ENCODE data around the gene FSTL4. TPM values are rescaled to one million over a fixed set of nuclear protein-coding genes. Genes with fewer than 3 reads are reported as not detected.

The FSTL4 gene
- total RNA-seq, 2 donors from 2014 or later, result 0.26 to 1.3 TPM

DNA sequence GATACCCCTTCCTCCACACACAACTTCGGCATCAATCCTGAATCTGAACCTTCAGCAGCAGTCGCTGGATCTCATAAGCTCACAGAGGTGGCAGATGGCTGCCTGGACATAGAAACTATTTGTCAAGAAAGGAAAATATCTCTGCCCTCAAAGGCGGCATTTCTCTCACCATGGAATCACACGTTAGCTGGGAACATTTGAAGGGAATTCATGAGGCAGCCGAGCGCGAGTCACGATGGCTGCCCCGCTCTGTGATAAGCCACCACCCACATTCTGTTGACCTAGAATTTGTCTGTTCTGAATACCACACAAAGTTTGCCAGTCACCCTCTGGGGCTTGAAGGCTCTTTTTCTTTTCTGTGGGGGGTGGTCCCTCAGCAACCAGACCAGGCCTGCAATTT is 157.9 kb downstream of the FSTL4 start:
- 81 to 95% methylated on average over 9 of the region's 9 CpGs for WGBS, 2 donors
- no peaks in the 10 kb centered on the region for H3K4me1 ChIP-seq
- H3K36me3 ChIP-seq (replicated peaks in 1 of 2; ENCODE audit: insufficient read depth in 1 of 2, low read depth in 2 of 2), result no peaks in the 10 kb centered on the region
- H3K4me3 ChIP-seq, result no peak overlapping the region
- ATAC-seq (no peak), DNase-seq (no peak)
- H3K27me3 ChIP-seq, result no peaks in the 10 kb centered on the region
- no peaks in the 10 kb centered on the region for H3K9me3 ChIP-seq
- intact Hi-C loops (cut with DNase I), result no loop called here
- no peak overlapping the region for H3K27ac ChIP-seq
- TF ChIP-seq POLR2A (IDR thresholded peaks at IDR 0.05), result no peak
- TF ChIP-seq, protein P1, sequence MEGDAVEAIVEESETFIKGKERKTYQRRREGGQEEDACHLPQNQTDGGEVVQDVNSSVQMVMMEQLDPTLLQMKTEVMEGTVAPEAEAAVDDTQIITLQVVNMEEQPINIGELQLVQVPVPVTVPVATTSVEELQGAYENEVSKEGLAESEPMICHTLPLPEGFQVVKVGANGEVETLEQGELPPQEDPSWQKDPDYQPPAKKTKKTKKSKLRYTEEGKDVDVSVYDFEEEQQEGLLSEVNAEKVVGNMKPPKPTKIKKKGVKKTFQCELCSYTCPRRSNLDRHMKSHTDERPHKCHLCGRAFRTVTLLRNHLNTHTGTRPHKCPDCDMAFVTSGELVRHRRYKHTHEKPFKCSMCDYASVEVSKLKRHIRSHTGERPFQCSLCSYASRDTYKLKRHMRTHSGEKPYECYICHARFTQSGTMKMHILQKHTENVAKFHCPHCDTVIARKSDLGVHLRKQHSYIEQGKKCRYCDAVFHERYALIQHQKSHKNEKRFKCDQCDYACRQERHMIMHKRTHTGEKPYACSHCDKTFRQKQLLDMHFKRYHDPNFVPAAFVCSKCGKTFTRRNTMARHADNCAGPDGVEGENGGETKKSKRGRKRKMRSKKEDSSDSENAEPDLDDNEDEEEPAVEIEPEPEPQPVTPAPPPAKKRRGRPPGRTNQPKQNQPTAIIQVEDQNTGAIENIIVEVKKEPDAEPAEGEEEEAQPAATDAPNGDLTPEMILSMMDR (IDR thresholded peaks at IDR 0.05), result no peak

DNA sequence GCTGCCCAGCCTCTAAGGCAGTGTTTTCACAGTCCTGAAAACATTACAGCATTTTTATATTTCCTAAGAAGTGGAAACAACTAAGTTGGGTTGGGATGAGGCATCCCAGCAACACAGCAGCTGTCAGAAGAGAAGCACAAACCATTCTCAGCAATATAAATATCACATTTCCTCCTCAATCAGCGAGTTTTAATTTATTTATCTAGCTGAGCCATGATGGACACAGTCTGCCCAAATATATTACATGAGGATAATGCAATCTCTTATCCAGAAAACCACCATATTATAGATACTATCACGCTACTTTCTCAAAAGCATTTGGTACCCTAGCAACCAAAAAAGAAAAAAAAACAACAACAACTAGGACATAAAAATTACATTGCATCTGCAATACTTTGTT is 158.5 kb downstream of the FSTL4 start:
- no peak overlapping the region for H3K4me3 ChIP-seq
- no peaks in the 10 kb centered on the region for H3K9me3 ChIP-seq
- WGBS, 2 donors, result 71 to 84% methylated on average over 2 of the region's 2 CpGs
- ATAC-seq (no peak), DNase-seq (no peak)
- no peaks in the 10 kb centered on the region for H3K36me3 ChIP-seq (replicated peaks in 1 of 2; ENCODE audit: insufficient read depth in 1 of 2, low read depth in 2 of 2)
- no peaks in the 10 kb centered on the region for H3K4me1 ChIP-seq
- no peaks in the 10 kb centered on the region for H3K27me3 ChIP-seq
- no peak overlapping the region for H3K27ac ChIP-seq
- TF ChIP-seq, protein P1 (IDR thresholded peaks at IDR 0.05), result no peak
- intact Hi-C loops (cut with DNase I), result no loop called here

DNA sequence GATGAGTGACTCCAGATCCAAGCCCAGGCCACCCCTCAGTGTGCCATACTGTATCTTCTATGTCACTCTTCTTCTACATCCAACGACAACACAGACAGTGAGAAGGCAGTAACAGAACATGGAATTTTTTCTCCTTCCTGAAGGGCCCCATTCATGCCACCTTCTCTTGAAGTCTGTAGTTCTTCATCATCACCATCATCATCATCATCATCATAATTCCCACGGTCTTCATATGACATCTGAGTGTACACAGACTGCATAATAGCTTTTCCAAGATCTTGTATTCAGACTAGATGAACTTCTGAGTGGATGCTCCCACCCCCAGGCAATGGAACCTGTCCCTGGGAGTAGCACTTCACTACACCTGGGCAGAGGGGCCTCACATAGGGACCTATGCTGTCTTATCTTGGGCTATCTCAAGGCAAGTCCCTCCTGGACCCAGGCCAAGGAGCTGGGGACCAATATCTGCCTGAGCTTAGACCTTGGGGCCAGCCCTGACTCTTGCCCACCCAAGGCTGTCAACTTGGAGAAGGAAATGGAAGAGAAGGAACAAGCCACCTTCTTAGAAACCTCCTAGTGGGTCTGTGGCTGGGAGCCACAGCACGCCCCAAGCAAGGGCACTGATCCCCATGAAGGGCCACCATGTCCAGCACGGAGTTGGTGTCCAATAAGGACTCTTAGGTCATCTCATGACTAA is 159.1 kb downstream of the FSTL4 start:
- Histone ChIP-seq H3K27me3 (no peaks in the 10 kb centered on the region), H3K4me3 (no peak overlapping the region), H3K4me1 (no peaks in the 10 kb centered on the region), H3K9me3 (no peaks in the 10 kb centered on the region), H3K36me3 (replicated peaks in 1 of 2; ENCODE audit: insufficient read depth in 1 of 2, low read depth in 2 of 2) (no peaks in the 10 kb centered on the region), H3K27ac (no peak overlapping the region)
- WGBS, 2 donors, result 76 to 83% methylated on average over 3 to 4 of the region's 4 CpGs
- TF ChIP-seq POLR2A (IDR thresholded peaks at IDR 0.05), result no peak
- TF ChIP-seq, protein P1 (IDR thresholded peaks at IDR 0.05), result no peak
- ATAC-seq (no peak), DNase-seq (no peak)
- intact Hi-C loops (cut with DNase I), result no loop called here

DNA sequence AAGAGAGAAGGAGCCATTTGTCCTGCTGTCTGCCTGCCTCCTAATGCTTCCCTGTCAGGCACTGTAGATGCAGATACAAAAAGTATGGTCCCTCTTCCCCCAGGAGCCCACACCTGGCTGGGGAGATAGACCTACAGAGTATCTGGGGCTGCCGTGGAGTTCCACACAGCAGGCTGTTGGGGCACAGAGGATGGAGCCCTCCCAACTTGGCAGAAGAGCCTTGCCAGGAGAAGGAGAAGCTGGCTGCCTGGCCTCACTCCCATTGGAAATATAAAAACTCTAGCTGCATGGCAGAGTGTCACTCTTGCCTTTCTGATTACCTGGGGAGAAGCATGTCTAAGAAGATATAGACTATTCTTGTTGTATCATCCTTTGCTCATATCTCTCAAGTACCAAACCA is 160.4 kb downstream of the FSTL4 start:
- ATAC-seq, result no peak
- TF ChIP-seq, protein P1 (IDR thresholded peaks at IDR 0.05), result no peak
- no peak for TF ChIP-seq POLR2A (IDR thresholded peaks at IDR 0.05)
- Histone ChIP-seq H3K9me3 (no peaks in the 10 kb centered on the region), H3K4me3 (no peak overlapping the region), H3K4me1 (no peaks in the 10 kb centered on the region), H3K27me3 (no peaks in the 10 kb centered on the region), H3K27ac (no peak overlapping the region), H3K36me3 (replicated peaks in 1 of 2; ENCODE audit: insufficient read depth in 1 of 2, low read depth in 2 of 2) (no peaks in the 10 kb centered on the region)
- DNase-seq, result no peak
- intact Hi-C loops (cut with DNase I), result no loop called here
- 83 to 89% methylated on average over 1 of the region's 1 CpG for WGBS, 2 donors

DNA sequence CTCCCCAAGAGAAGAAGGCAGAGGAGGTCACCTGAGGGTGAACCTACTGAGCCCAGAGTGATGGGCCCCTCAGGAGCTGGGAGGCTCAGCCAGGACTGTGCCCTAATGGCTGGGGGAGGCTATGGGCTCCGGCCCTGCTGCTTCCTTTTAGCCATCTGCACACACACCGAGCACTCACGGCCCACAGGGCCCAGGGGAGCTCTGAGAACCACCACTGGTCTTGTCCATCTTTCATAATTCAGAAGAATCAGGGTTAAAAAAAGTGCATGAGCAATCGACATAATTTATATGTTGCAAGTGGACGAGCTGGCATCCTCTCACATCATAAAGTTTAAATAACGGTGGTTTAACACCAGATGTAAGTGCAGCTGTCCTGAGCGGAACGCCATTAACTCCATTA is 162.1 kb downstream of the FSTL4 start:
- no peak for DNase-seq
- intact Hi-C loops (cut with DNase I), result no loop called here

More for the DNA sequence above, 162.1 kb downstream of the FSTL4 start:
- ATAC-seq, result no peak
- no peaks in the 10 kb centered on the region for H3K9me3 ChIP-seq
- no peaks in the 10 kb centered on the region for H3K4me1 ChIP-seq
- 75 to 81% methylated on average over 8 of the region's 8 CpGs for WGBS, 2 donors
- no peak overlapping the region for H3K27ac ChIP-seq
- TF ChIP-seq, protein P1 (IDR thresholded peaks at IDR 0.05), result no peak
- TF ChIP-seq POLR2A (IDR thresholded peaks at IDR 0.05), result no peak
- no peaks in the 10 kb centered on the region for H3K36me3 ChIP-seq (replicated peaks in 1 of 2; ENCODE audit: insufficient read depth in 1 of 2, low read depth in 2 of 2)
- no peak overlapping the region for H3K4me3 ChIP-seq
- H3K27me3 ChIP-seq, result no peaks in the 10 kb centered on the region

Measured in body of pancreas (tissue), 4 donors.